Esophagus squamous epithelium (tissue), 4 donors: Measurements from ENCODE around the gene PRRT1B.

Experiments
- CTCF ChIP-seq, 6 experiments: fragments of 450-650 bp in 4 of 6; fragments of 200-600 bp in 2 of 6; sonication (generic) in 2 of 6; IDR thresholded peaks; one replicate each; pipeline ENCODE4 v1.5.1; 2016 to 2019; ENCODE audit warnings: antibody characterized with exemption in 6 of 6, mild to moderate bottlenecking in 4 of 6, moderate library complexity in 4 of 6
- POLR2A ChIP-seq, 4 donors: fragments of 450-650 bp; IDR thresholded peaks; one replicate each; pipeline ENCODE4 v1.6.1; 2017; ENCODE audit warnings: antibody characterized with exemption in 4 of 4, mild to moderate bottlenecking in 4 of 4, moderate library complexity in 3 of 4

GRCh38 chr9:131516930-131517329 is 28.4 kb upstream of the PRRT1B start:
- TF ChIP-seq CTCF (IDR thresholded peaks at IDR 0.05) (no peak), POLR2A (IDR thresholded peaks at IDR 0.05) (no peak)
